ENCODE results near the gene NABP1. TPM values are rescaled to one million over a fixed set of nuclear protein-coding genes. Genes with fewer than 3 reads are reported as not detected.

The NABP1 gene
- total RNA-seq, 1 experiment from 2014 or later, result 3.2 TPM

DNA sequence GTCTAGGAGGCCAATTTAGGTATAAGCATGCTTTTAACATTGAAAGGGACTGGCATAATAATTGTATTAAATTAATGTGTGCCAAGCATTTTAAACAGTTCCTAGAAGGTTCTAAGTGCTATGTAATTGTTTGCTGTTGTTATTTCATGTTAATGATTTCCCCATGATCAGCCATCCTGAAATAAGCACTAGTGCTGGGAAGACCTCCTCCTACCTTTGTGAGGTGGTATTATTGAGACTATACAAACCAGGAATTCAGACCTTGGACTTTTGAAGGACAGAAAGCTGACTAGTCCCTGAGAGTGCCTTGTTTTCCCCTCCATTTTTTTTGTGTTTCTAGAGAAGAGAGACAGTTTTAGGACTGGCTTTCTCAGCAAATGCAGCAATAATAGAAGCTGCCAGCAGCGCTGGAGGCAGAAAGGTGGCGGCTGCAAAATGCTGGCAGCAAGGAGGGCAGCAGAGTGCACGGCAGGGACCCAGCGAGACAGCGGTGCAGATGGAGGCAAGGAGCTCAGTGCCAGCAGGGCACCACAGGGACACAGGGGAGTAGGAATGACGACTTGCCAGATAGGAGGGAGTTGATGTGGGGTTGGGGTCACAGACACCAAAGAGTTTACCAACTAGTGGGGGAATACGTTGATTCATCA, 25.3 kb downstream of the NABP1 start:
- Histone ChIP-seq H3K27me3 (ENCODE audit: insufficient read depth, low read length) (no peaks in the 10 kb centered on the region), H3T11ph (ENCODE audit: low read length) (no peak overlapping the region), H3K4ac (ENCODE audit: low read depth, low read length) (no peak overlapping the region), H3K9ac (ENCODE audit: extremely low read depth, insufficient read length, low read length) (no peak overlapping the region), H2AK5ac (ENCODE audit: insufficient read length, low read length) (no peak overlapping the region), H3K4me2 (ENCODE audit: insufficient read depth, insufficient read length, low read length) (no peak overlapping the region), H4K5ac (ENCODE audit: insufficient read length, low read depth, low read length) (no peak overlapping the region), H4K20me1 (ENCODE audit: control insufficient read depth, insufficient read depth, insufficient read length) (no peaks in the 10 kb centered on the region), H2BK12ac (ENCODE audit: insufficient read length, low read depth, low read length) (no peak overlapping the region), H3K4me1 (ENCODE audit: insufficient read depth, low read length) (no peaks in the 10 kb centered on the region), H2BK5ac (ENCODE audit: insufficient read length, low read length) (no peak overlapping the region), H3K18ac (ENCODE audit: insufficient read length, low read depth, low read length) (no peak overlapping the region), H3K56ac (ENCODE audit: insufficient read length, low read depth, low read length) (no peak overlapping the region), H2BK120ac (ENCODE audit: low read depth, low read length, poor library complexity, severe bottlenecking) (no peak overlapping the region), H3K14ac (ENCODE audit: insufficient read depth, low read length) (no peak overlapping the region), H3K23me2 (ENCODE audit: insufficient read length, low read depth, low read length, poor library complexity, severe bottlenecking) (no peaks in the 10 kb centered on the region), H3K79me2 (ENCODE audit: insufficient read depth, low read length) (no peaks in the 10 kb centered on the region), H3K79me1 (ENCODE audit: insufficient read depth, low read depth, low read length, poor library complexity, severe bottlenecking) (no peaks in the 10 kb centered on the region), H2BK20ac (ENCODE audit: low read depth, low read length, poor library complexity, severe bottlenecking) (no peak overlapping the region), H2AFZ (ENCODE audit: low read length) (no peak overlapping the region), H4K91ac (ENCODE audit: insufficient read length, low read depth, low read length) (no peak overlapping the region), H3K9me3 (ENCODE audit: control insufficient read depth, low read depth, low read length) (no peaks in the 10 kb centered on the region), H4K8ac (replicated peaks; ENCODE audit: insufficient read length, low read depth, low read length) (no peak overlapping the region), H3K23ac (ENCODE audit: insufficient read length, low read depth, low read length) (no peak overlapping the region), H3K27ac (ENCODE audit: insufficient read length, low read depth, low read length) (no peak overlapping the region), H2BK15ac (ENCODE audit: low read depth, low read length) (no peak overlapping the region)
- DNase-seq, result no peak
- no CpG with 5 or more reads among the region's 7 CpGs for WGBS (ENCODE audit: extremely low coverage, insufficient read length, low lambda C conversion rate)
- Mint-ChIP-seq H3K4me1 (peaks cover 17 to 19% of the 10 kb centered on the region in 2 experiments), H3K4me3 (no peak overlapping the region), H3K27me3 (ENCODE audit: low read depth) (no peaks in the 10 kb centered on the region; the same call in 1 of the 2 replicates), H3K36me3 (ENCODE audit: insufficient read depth in 1 of 3, low read depth in 3 of 3) (no peaks in the 10 kb centered on the region), H3K9me3 (no peaks in the 10 kb centered on the region; a peak in 1 of 5 replicates), H3K27ac (no peak overlapping the region; a peak in 2 of 7 replicates)
- TF ChIP-seq, protein P1, sequence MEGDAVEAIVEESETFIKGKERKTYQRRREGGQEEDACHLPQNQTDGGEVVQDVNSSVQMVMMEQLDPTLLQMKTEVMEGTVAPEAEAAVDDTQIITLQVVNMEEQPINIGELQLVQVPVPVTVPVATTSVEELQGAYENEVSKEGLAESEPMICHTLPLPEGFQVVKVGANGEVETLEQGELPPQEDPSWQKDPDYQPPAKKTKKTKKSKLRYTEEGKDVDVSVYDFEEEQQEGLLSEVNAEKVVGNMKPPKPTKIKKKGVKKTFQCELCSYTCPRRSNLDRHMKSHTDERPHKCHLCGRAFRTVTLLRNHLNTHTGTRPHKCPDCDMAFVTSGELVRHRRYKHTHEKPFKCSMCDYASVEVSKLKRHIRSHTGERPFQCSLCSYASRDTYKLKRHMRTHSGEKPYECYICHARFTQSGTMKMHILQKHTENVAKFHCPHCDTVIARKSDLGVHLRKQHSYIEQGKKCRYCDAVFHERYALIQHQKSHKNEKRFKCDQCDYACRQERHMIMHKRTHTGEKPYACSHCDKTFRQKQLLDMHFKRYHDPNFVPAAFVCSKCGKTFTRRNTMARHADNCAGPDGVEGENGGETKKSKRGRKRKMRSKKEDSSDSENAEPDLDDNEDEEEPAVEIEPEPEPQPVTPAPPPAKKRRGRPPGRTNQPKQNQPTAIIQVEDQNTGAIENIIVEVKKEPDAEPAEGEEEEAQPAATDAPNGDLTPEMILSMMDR (conservative IDR thresholded peaks at IDR 0.05), result no peak

Measured in H9 (cell line).